ENCODE measurements around the gene FKBP8.

FKBP8 gene

GRCh38 chr19:18515959-18516358 is 27.4 kb downstream of the FKBP8 start:
- Histone ChIP-seq H3K27me3 (ENCODE audit: control insufficient read depth, insufficient read depth, low read length) (no peaks in the 10 kb centered on the region), H3K9me3 (ENCODE audit: control insufficient read depth, low read length) (no peaks in the 10 kb centered on the region), H3K4me3 (ENCODE audit: low read length) (no peak overlapping the region), H3K36me3 (ENCODE audit: control insufficient read depth, insufficient read depth, low read length) (no peaks in the 10 kb centered on the region), H3K9ac (ENCODE audit: low read length) (no peak overlapping the region), H3K4me1 (ENCODE audit: control insufficient read depth, insufficient read depth, low read length) (peaks cover 22% of the 10 kb centered on the region)

- Histone ChIP-seq H3K4me3 (ENCODE audit: low read length) (no peak overlapping the region), H3K9ac (ENCODE audit: low read length) (peak overlapping the region; percentile 24), H3K4me1 (ENCODE audit: control insufficient read depth, insufficient read depth, low read length) (peaks cover 19% of the 10 kb centered on the region), H3K27me3 (ENCODE audit: control insufficient read depth, insufficient read depth, low read length) (no peaks in the 10 kb centered on the region), H3K36me3 (ENCODE audit: control insufficient read depth, insufficient read depth, low read length) (no peaks in the 10 kb centered on the region), H3K9me3 (ENCODE audit: control insufficient read depth, low read length) (no peaks in the 10 kb centered on the region)
Observed at GRCh38 chr19:18514800-18515682, 28.3 kb downstream of the FKBP8 start.

GRCh38 chr19:18513868-18514267 is 29.5 kb downstream of the FKBP8 start:
- Histone ChIP-seq H3K36me3 (ENCODE audit: control insufficient read depth, insufficient read depth, low read length) (no peaks in the 10 kb centered on the region), H3K4me3 (ENCODE audit: low read length) (no peak overlapping the region), H3K27me3 (ENCODE audit: control insufficient read depth, insufficient read depth, low read length) (no peaks in the 10 kb centered on the region), H3K9me3 (ENCODE audit: control insufficient read depth, low read length) (no peaks in the 10 kb centered on the region), H3K9ac (ENCODE audit: low read length) (no peak overlapping the region), H3K4me1 (ENCODE audit: control insufficient read depth, insufficient read depth, low read length) (peaks cover 18% of the 10 kb centered on the region)

GRCh38 chr19:18510216-18510615 is 33.2 kb downstream of the FKBP8 start:
- Histone ChIP-seq H3K27me3 (ENCODE audit: control insufficient read depth, insufficient read depth, low read length) (no peaks in the 10 kb centered on the region), H3K9me3 (ENCODE audit: control insufficient read depth, low read length) (no peaks in the 10 kb centered on the region), H3K36me3 (ENCODE audit: control insufficient read depth, insufficient read depth, low read length) (no peaks in the 10 kb centered on the region), H3K9ac (ENCODE audit: low read length) (no peak overlapping the region), H3K4me1 (ENCODE audit: control insufficient read depth, insufficient read depth, low read length) (peaks cover 40% of the 10 kb centered on the region), H3K4me3 (ENCODE audit: low read length) (no peak overlapping the region)

GRCh38 chr19:18508585-18508984 is 34.8 kb downstream of the FKBP8 start:
- Histone ChIP-seq H3K4me1 (ENCODE audit: control insufficient read depth, insufficient read depth, low read length) (peaks cover 48% of the 10 kb centered on the region), H3K27me3 (ENCODE audit: control insufficient read depth, insufficient read depth, low read length) (no peaks in the 10 kb centered on the region), H3K9ac (ENCODE audit: low read length) (no peak overlapping the region), H3K4me3 (ENCODE audit: low read length) (no peak overlapping the region), H3K9me3 (ENCODE audit: control insufficient read depth, low read length) (no peaks in the 10 kb centered on the region), H3K36me3 (ENCODE audit: control insufficient read depth, insufficient read depth, low read length) (no peaks in the 10 kb centered on the region)

GRCh38 chr19:18507727-18508440 is 35.5 kb downstream of the FKBP8 start:
- Histone ChIP-seq H3K9me3 (ENCODE audit: control insufficient read depth, low read length) (no peaks in the 10 kb centered on the region), H3K27me3 (ENCODE audit: control insufficient read depth, insufficient read depth, low read length) (no peaks in the 10 kb centered on the region), H3K9ac (ENCODE audit: low read length) (no peak overlapping the region), H3K36me3 (ENCODE audit: control insufficient read depth, insufficient read depth, low read length) (no peaks in the 10 kb centered on the region), H3K4me3 (ENCODE audit: low read length) (no peak overlapping the region), H3K4me1 (ENCODE audit: control insufficient read depth, insufficient read depth, low read length) (peaks cover 52% of the 10 kb centered on the region)

- Histone ChIP-seq H3K36me3 (ENCODE audit: control insufficient read depth, insufficient read depth, low read length) (no peaks in the 10 kb centered on the region), H3K4me3 (ENCODE audit: low read length) (no peak overlapping the region), H3K9ac (ENCODE audit: low read length) (no peak overlapping the region), H3K27me3 (ENCODE audit: control insufficient read depth, insufficient read depth, low read length) (no peaks in the 10 kb centered on the region), H3K9me3 (ENCODE audit: control insufficient read depth, low read length) (no peaks in the 10 kb centered on the region), H3K4me1 (ENCODE audit: control insufficient read depth, insufficient read depth, low read length) (peaks cover 57% of the 10 kb centered on the region)
Observed at GRCh38 chr19:18507021-18507726, 36.2 kb downstream of the FKBP8 start.

GRCh38 chr19:18506101-18506930 is 37.1 kb downstream of the FKBP8 start:
- Histone ChIP-seq H3K4me1 (ENCODE audit: control insufficient read depth, insufficient read depth, low read length) (peaks cover 63% of the 10 kb centered on the region), H3K27me3 (ENCODE audit: control insufficient read depth, insufficient read depth, low read length) (no peaks in the 10 kb centered on the region), H3K9me3 (ENCODE audit: control insufficient read depth, low read length) (no peaks in the 10 kb centered on the region), H3K9ac (ENCODE audit: low read length) (no peak overlapping the region), H3K4me3 (ENCODE audit: low read length) (no peak overlapping the region), H3K36me3 (ENCODE audit: control insufficient read depth, insufficient read depth, low read length) (no peaks in the 10 kb centered on the region)

GRCh38 chr19:18504886-18505610 is 38.3 kb downstream of the FKBP8 start:
- peaks cover 63% of the 10 kb centered on the region for H3K4me1 ChIP-seq (ENCODE audit: control insufficient read depth, insufficient read depth, low read length)
- H3K9ac ChIP-seq (ENCODE audit: low read length): no peak overlapping the region
- H3K27me3 ChIP-seq (ENCODE audit: control insufficient read depth, insufficient read depth, low read length): no peaks in the 10 kb centered on the region
- no peaks in the 10 kb centered on the region for H3K9me3 ChIP-seq (ENCODE audit: control insufficient read depth, low read length)
- H3K36me3 ChIP-seq (ENCODE audit: control insufficient read depth, insufficient read depth, low read length): no peaks in the 10 kb centered on the region
- H3K4me3 ChIP-seq (ENCODE audit: low read length): no peak overlapping the region

- Histone ChIP-seq H3K9me3 (ENCODE audit: control insufficient read depth, low read length) (no peaks in the 10 kb centered on the region), H3K27me3 (ENCODE audit: control insufficient read depth, insufficient read depth, low read length) (no peaks in the 10 kb centered on the region), H3K4me3 (ENCODE audit: low read length) (no peak overlapping the region), H3K36me3 (ENCODE audit: control insufficient read depth, insufficient read depth, low read length) (no peaks in the 10 kb centered on the region), H3K4me1 (ENCODE audit: control insufficient read depth, insufficient read depth, low read length) (peaks cover 60% of the 10 kb centered on the region), H3K9ac (ENCODE audit: low read length) (peak overlapping the region; percentile 8)
Observed at GRCh38 chr19:18503971-18504885, 39.1 kb downstream of the FKBP8 start.
